Cardiac fibroblast (primary cell): ENCODE data around the gene NATD1.
A peak's percentile ranks its signal among the peaks of the same experiment; 100 is the strongest.

Experiments used
- DNase-seq, 2 donors: peaks; one replicate each; pipeline versions ENCODE4 v3.0.0 to v3.0.0-alpha.2; 2010; ENCODE audit warnings: low read depth in 2 of 2
- H3K4me3 ChIP-seq, 2 donors: replicated peaks in 1 of 2; 1 replicate in 1 of 2; 2 replicates in 1 of 2; pipeline ENCODE4 v1.5.1; 2011; ENCODE audit warnings: low read depth in 2 of 2, low read length in 2 of 2, mild to moderate bottlenecking in 2 of 2, moderate library complexity in 1 of 2
- CTCF ChIP-seq: IDR thresholded peaks from one replicate; pipeline ENCODE4 v1.5.1; 2011; ENCODE audit warnings: low read depth, mild to moderate bottlenecking, low read length, inconsistent platforms

NATD1 gene

GRCh38 chr17:21200590-21201297 lies 52.5 kb downstream of the NATD1 start:
- TF ChIP-seq CTCF = no peak
- H3K4me3 ChIP-seq = no peak overlapping the region
- no peak for DNase-seq

GRCh38 chr17:21199856-21200255 lies 53.4 kb downstream of the NATD1 start:
- TF ChIP-seq CTCF = no peak
- H3K4me3 ChIP-seq = no peak overlapping the region
- DNase-seq = no peak

GRCh38 chr17:21199311-21199710 lies 53.9 kb downstream of the NATD1 start:
- peak; percentile 25 to 66 for DNase-seq
- no peak for TF ChIP-seq CTCF
- no peak overlapping the region for H3K4me3 ChIP-seq

GRCh38 chr17:21198411-21198810 lies 54.8 kb downstream of the NATD1 start:
- no peak for TF ChIP-seq CTCF
- DNase-seq = no peak
- no peak overlapping the region for H3K4me3 ChIP-seq

GRCh38 chr17:21196126-21196525 lies 57.1 kb downstream of the NATD1 start:
- H3K4me3 ChIP-seq = no peak overlapping the region
- TF ChIP-seq CTCF = no peak
- DNase-seq = no peak

- no peak overlapping the region for H3K4me3 ChIP-seq
- TF ChIP-seq CTCF = no peak
- DNase-seq = peak in 1 of 2 donors; percentile 65
Measured at GRCh38 chr17:21194703-21195102, 58.5 kb downstream of the NATD1 start.

GRCh38 chr17:21194226-21194625 lies 59.0 kb downstream of the NATD1 start:
- peak in 1 of 2 donors; percentile 18 for DNase-seq

More at GRCh38 chr17:21194226-21194625, 59.0 kb downstream of the NATD1 start:
- TF ChIP-seq CTCF = no peak
- H3K4me3 ChIP-seq = no peak overlapping the region
